ENCODE data around the gene PLCB1.

Gene PLCB1

GRCh38 chr20:8301655-8302054 is 169.6 kb downstream of the PLCB1 start:
- DNase-seq (ENCODE audit: low read depth, low spot score): no peak

GRCh38 chr20:8303651-8304050 is 171.6 kb downstream of the PLCB1 start:
- DNase-seq (ENCODE audit: low read depth, low spot score): no peak

GRCh38 chr20:8304124-8304816 is 172.2 kb downstream of the PLCB1 start:
- no peak for DNase-seq (ENCODE audit: low read depth, low spot score)

- DNase-seq (ENCODE audit: low read depth, low spot score): no peak
Measured at GRCh38 chr20:8305449-8305978, 173.4 kb downstream of the PLCB1 start.

- DNase-seq (ENCODE audit: low read depth, low spot score): no peak
Measured at GRCh38 chr20:8306937-8307336, 174.9 kb downstream of the PLCB1 start.

- DNase-seq (ENCODE audit: low read depth, low spot score): peak; percentile 13
Measured at GRCh38 chr20:8309634-8310033, 177.6 kb downstream of the PLCB1 start.

- DNase-seq (ENCODE audit: low read depth, low spot score): no peak
Measured at GRCh38 chr20:8310618-8311017, 178.6 kb downstream of the PLCB1 start.

GRCh38 chr20:8313073-8313472 is 181.0 kb downstream of the PLCB1 start:
- DNase-seq (ENCODE audit: low read depth, low spot score): no peak

- DNase-seq (ENCODE audit: low read depth, low spot score): no peak
Measured at GRCh38 chr20:8315639-8316573, 183.8 kb downstream of the PLCB1 start.

GRCh38 chr20:8317448-8317847 is 185.4 kb downstream of the PLCB1 start:
- no peak for DNase-seq (ENCODE audit: low read depth, low spot score)

- DNase-seq (ENCODE audit: low read depth, low spot score): no peak
Measured at GRCh38 chr20:8318965-8319625, 187.0 kb downstream of the PLCB1 start.

- no peak for DNase-seq (ENCODE audit: low read depth, low spot score)
Measured at GRCh38 chr20:8320306-8320705, 188.2 kb downstream of the PLCB1 start.

- DNase-seq (ENCODE audit: low read depth, low spot score): no peak
Measured at GRCh38 chr20:8321001-8321400, 188.9 kb downstream of the PLCB1 start.

- DNase-seq (ENCODE audit: low read depth, low spot score): no peak
Measured at GRCh38 chr20:8322662-8323217, 190.7 kb downstream of the PLCB1 start.

GRCh38 chr20:8326191-8326590 is 194.1 kb downstream of the PLCB1 start:
- DNase-seq (ENCODE audit: low read depth, low spot score): no peak

GRCh38 chr20:8326899-8327298 is 194.8 kb downstream of the PLCB1 start:
- no peak for DNase-seq (ENCODE audit: low read depth, low spot score)

- no peak for DNase-seq (ENCODE audit: low read depth, low spot score)
Measured at GRCh38 chr20:8328189-8328588, 196.1 kb downstream of the PLCB1 start.

GRCh38 chr20:8330319-8330784 is 198.3 kb downstream of the PLCB1 start:
- no peak for DNase-seq (ENCODE audit: low read depth, low spot score)

GRCh38 chr20:8330785-8331695 is 199.0 kb downstream of the PLCB1 start:
- DNase-seq (ENCODE audit: low read depth, low spot score): no peak

GRCh38 chr20:8331740-8332412 is 199.8 kb downstream of the PLCB1 start:
- no peak for DNase-seq (ENCODE audit: low read depth, low spot score)

Data from brain pericyte (primary cell).